Keratinocyte (primary cell): ENCODE data around the gene PRADC1. TPM values are rescaled to one million over a fixed set of nuclear protein-coding genes. Genes with fewer than 3 reads are reported as not detected.

Experiments used
- DNase-seq: peaks from one replicate; pipeline ENCODE4 v3.0.0-alpha.2; 2011; ENCODE audit warnings: low read depth, missing footprints, low spot score
- FAIRE-seq: peaks from 2 replicates; lab custom pipeline; 2011; peaks lifted over from hg19 to GRCh38; lab: Jason Lieb, UNC
- H2AFZ ChIP-seq: 2 replicates; pipeline ENCODE4 v1.6.0; 2012; ENCODE audit warnings: low read length, control low read depth, inconsistent platforms; ENCODE audit not compliant: control insufficient read depth
- H3K27ac ChIP-seq: 2 replicates; pipeline ENCODE4 v1.5.1; 2011; ENCODE audit warnings: low read length; ENCODE audit not compliant: control insufficient read depth, insufficient read depth
- H3K27me3 ChIP-seq: 3 replicates; pipeline ENCODE4 v1.6.0; 2011; ENCODE audit warnings: low read length; ENCODE audit not compliant: control insufficient read depth, insufficient read depth; ENCODE audit errors: extremely low read depth
- H3K36me3 ChIP-seq, 2 experiments: 2 replicates in 1 of 2; 3 replicates in 1 of 2; pipeline ENCODE4 v1.5.1; 2011; ENCODE audit warnings: low read length in 2 of 2, mild to moderate bottlenecking in 1 of 2; ENCODE audit not compliant: control insufficient read depth in 2 of 2, insufficient read depth in 2 of 2; ENCODE audit errors: extremely low read depth in 1 of 2
- H3K4me1 ChIP-seq: 3 replicates; pipeline ENCODE4 v1.5.1; 2011; ENCODE audit warnings: low read length; ENCODE audit not compliant: control insufficient read depth, insufficient read depth; ENCODE audit errors: extremely low read depth
- H3K4me2 ChIP-seq: 3 replicates; pipeline ENCODE4 v1.6.0; 2011; ENCODE audit warnings: low read depth, low read length; ENCODE audit not compliant: control insufficient read depth, insufficient read depth; ENCODE audit errors: extremely low read depth
- H3K4me3 ChIP-seq, 3 experiments: fragments of 200-600 bp in 1 of 3; sonication (generic) in 1 of 3; 2 replicates in 2 of 3; 3 replicates in 1 of 3; pipeline ENCODE4 v1.5.1; 2011 to 2016; ENCODE audit warnings: low read length in 3 of 3, mild to moderate bottlenecking in 3 of 3, control low read depth in 2 of 3, inconsistent platforms in 1 of 3, low read depth in 1 of 3, mixed read lengths in 1 of 3, mixed run types in 1 of 3, moderate library complexity in 1 of 3; ENCODE audit not compliant: control insufficient read depth in 2 of 3, insufficient read depth in 2 of 3; ENCODE audit errors: extremely low read depth in 1 of 3
- H3K79me2 ChIP-seq: 2 replicates; pipeline ENCODE4 v1.6.0; 2012; ENCODE audit warnings: low read length; ENCODE audit not compliant: control insufficient read depth, insufficient read depth
- H3K9ac ChIP-seq: 3 replicates; pipeline ENCODE4 v1.6.0; 2011; ENCODE audit warnings: low read length; ENCODE audit not compliant: control insufficient read depth, insufficient read depth; ENCODE audit errors: extremely low read depth
- H3K9me1 ChIP-seq: 3 replicates; pipeline ENCODE4 v1.6.0; 2011; ENCODE audit warnings: low read length; ENCODE audit not compliant: control insufficient read depth, insufficient read depth; ENCODE audit errors: extremely low read depth
- H3K9me3 ChIP-seq: 2 replicates; pipeline ENCODE4 v1.5.1; 2012; ENCODE audit warnings: low read depth, low read length; ENCODE audit not compliant: control insufficient read depth
- H4K20me1 ChIP-seq: 3 replicates; pipeline ENCODE4 v1.6.0; 2011; ENCODE audit warnings: low read length; ENCODE audit not compliant: control insufficient read depth, insufficient read depth; ENCODE audit errors: extremely low read depth
- EZH2 ChIP-seq: IDR thresholded peaks from one replicate; pipeline ENCODE4 v1.6.1; 2012; ENCODE audit warnings: inconsistent platforms, mild to moderate bottlenecking, low read length, moderate library complexity
- dilution Hi-C: fragments of 300-500 bp; cut with MboI; formaldehyde crosslinking; loops from one replicate; pipeline ENCODE4 v1.7.0; 2020; ENCODE audit warnings: low sequenced_read_pairs; ENCODE audit not compliant: extremely low pct_ligation_motif_present
- polyA plus RNA-seq, 5 experiments: library from polyadenylated mRNA; depleted of rRNA in 3 of 5; stranded (reverse) in 3 of 5; stranded (forward) in 1 of 5; unstranded in 1 of 5; fragments of >200 nt; gene quantifications; 1 replicate in 1 of 5; 2 replicates in 3 of 5; 3 replicates in 1 of 5; pipeline versions ENCODE4 v1.2.1 to v1.2.3, GENCODE V29; 2011 to 2012; ENCODE audit warnings: missing spikeins in 2 of 5, low read depth in 1 of 5, low replicate concordance in 1 of 5
- TF ChIP-seq, protein P1 (sequence below), 3 experiments: IDR thresholded peaks in 1 of 3; conservative IDR thresholded peaks in 1 of 3; optimal IDR thresholded peaks in 1 of 3; 2 replicates in 2 of 3; 3 replicates in 1 of 3; pipeline versions ENCODE3 to v1.5.1; 2011; ENCODE audit warnings: low read length in 3 of 3, mild to moderate bottlenecking in 3 of 3, moderate library complexity in 2 of 3, control low read depth in 1 of 3, inconsistent platforms in 1 of 3; ENCODE audit not compliant: insufficient read depth in 2 of 3; ENCODE audit errors: extremely low read depth in 1 of 3

Gene PRADC1
- polyA plus RNA-seq, 1 donor (not counting 4 experiments of a cell fraction or from before 2014, with no cell fraction given), result 8.2 TPM

- Histone ChIP-seq H3K9me1 (no peaks in the 10 kb centered on the region), H3K27me3 (no peaks in the 10 kb centered on the region), H4K20me1 (no peaks in the 10 kb centered on the region), H2AFZ (no peak overlapping the region), H3K4me1 (no peaks in the 10 kb centered on the region), H3K79me2 (peaks cover 4% of the 10 kb centered on the region), H3K9ac (no peak overlapping the region), H3K4me2 (no peak overlapping the region), H3K9me3 (no peaks in the 10 kb centered on the region), H3K36me3 (peaks cover 26 to 34% of the 10 kb centered on the region in 2 experiments), H3K27ac (no peak overlapping the region), H3K4me3 (no peak overlapping the region)
- FAIRE-seq (no peak), DNase-seq (no peak)
- TF ChIP-seq EZH2, result no peak
- TF ChIP-seq, protein P1, sequence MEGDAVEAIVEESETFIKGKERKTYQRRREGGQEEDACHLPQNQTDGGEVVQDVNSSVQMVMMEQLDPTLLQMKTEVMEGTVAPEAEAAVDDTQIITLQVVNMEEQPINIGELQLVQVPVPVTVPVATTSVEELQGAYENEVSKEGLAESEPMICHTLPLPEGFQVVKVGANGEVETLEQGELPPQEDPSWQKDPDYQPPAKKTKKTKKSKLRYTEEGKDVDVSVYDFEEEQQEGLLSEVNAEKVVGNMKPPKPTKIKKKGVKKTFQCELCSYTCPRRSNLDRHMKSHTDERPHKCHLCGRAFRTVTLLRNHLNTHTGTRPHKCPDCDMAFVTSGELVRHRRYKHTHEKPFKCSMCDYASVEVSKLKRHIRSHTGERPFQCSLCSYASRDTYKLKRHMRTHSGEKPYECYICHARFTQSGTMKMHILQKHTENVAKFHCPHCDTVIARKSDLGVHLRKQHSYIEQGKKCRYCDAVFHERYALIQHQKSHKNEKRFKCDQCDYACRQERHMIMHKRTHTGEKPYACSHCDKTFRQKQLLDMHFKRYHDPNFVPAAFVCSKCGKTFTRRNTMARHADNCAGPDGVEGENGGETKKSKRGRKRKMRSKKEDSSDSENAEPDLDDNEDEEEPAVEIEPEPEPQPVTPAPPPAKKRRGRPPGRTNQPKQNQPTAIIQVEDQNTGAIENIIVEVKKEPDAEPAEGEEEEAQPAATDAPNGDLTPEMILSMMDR (optimal IDR thresholded peaks at IDR 0.05 in 1 of 3, IDR thresholded peaks at IDR 0.05 in 1 of 3, conservative IDR thresholded peaks at IDR 0.05 in 1 of 3; ENCODE audit: extremely low read depth in 1 of 3, insufficient read depth in 2 of 3, low read length in 3 of 3), result no peak
- dilution Hi-C loops, result no loop called here
Observed at GRCh38 chr2:73223821-73224220, 9.2 kb downstream of the PRADC1 start.

GRCh38 chr2:73218298-73218697 is 14.7 kb downstream of the PRADC1 start:
- Histone ChIP-seq H4K20me1 (no peaks in the 10 kb centered on the region), H3K4me2 (no peak overlapping the region), H3K27ac (no peak overlapping the region), H3K4me1 (peaks cover 18% of the 10 kb centered on the region), H3K9me3 (no peaks in the 10 kb centered on the region), H2AFZ (no peak overlapping the region), H3K79me2 (peaks cover 39% of the 10 kb centered on the region), H3K4me3 (no peak overlapping the region), H3K27me3 (no peaks in the 10 kb centered on the region), H3K9ac (no peak overlapping the region), H3K36me3 (peaks cover 19 to 27% of the 10 kb centered on the region in 2 experiments), H3K9me1 (peaks cover 2% of the 10 kb centered on the region)
- FAIRE-seq (no peak), DNase-seq (no peak)
- dilution Hi-C loops, result no loop called here
- no peak for TF ChIP-seq EZH2
- TF ChIP-seq, protein P1 (optimal IDR thresholded peaks at IDR 0.05 in 1 of 3, IDR thresholded peaks at IDR 0.05 in 1 of 3, conservative IDR thresholded peaks at IDR 0.05 in 1 of 3; ENCODE audit: extremely low read depth in 1 of 3, insufficient read depth in 2 of 3, low read length in 3 of 3), result no peak
